ENCODE measurements around the gene SERPINB6. TPM values are rescaled to one million over a fixed set of nuclear protein-coding genes. Genes with fewer than 3 reads are reported as not detected.

SERPINB6 gene
- total RNA-seq, 1 donor from 2014 or later = 14.0 TPM

DNA sequence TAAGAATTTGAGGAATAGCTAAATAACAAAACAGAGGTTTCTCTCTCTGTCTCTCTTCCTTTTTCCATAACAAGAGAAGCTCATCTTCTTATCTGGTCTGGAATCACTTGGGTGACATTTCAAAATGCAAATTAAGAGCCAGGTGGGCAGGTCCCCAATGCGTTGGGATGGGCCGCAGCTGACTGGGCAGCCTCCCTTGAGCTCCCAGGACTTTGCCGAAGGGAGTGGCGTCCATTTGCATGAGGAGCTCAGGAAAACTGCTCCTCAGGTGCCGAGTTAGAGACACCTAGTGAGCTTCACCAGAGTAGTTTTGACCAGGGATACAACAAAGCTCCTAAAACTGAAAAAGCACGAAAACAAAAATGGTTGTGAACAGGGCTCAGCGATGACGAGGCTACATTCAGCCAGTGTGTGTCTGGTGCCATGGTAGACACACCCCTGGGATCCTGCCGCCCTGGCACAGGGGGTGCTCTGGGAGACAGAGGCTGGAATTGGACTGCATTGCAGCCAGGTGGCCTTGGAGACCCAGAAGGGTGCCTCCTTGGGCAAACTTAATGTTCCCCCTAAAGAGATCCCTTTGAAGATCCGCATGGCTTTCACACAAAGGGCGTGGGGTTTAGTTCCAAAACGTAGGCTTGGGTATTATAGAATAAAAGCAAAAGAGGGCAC, 13.5 kb upstream of the SERPINB6 start:
- Mint-ChIP-seq H3K27ac (ENCODE audit: unreplicated experiment) (no peak overlapping the region), H3K4me3 (ENCODE audit: unreplicated experiment) (no peak overlapping the region), H3K27me3 (ENCODE audit: unreplicated experiment) (peaks cover 9% of the 10 kb centered on the region), H3K36me3 (ENCODE audit: unreplicated experiment) (no peaks in the 10 kb centered on the region), H3K4me1 (ENCODE audit: low read depth, unreplicated experiment) (peaks cover 10% of the 10 kb centered on the region), H3K9me3 (ENCODE audit: unreplicated experiment) (peaks cover 14% of the 10 kb centered on the region)
- DNase-seq = no peak
- TF ChIP-seq, protein P1, sequence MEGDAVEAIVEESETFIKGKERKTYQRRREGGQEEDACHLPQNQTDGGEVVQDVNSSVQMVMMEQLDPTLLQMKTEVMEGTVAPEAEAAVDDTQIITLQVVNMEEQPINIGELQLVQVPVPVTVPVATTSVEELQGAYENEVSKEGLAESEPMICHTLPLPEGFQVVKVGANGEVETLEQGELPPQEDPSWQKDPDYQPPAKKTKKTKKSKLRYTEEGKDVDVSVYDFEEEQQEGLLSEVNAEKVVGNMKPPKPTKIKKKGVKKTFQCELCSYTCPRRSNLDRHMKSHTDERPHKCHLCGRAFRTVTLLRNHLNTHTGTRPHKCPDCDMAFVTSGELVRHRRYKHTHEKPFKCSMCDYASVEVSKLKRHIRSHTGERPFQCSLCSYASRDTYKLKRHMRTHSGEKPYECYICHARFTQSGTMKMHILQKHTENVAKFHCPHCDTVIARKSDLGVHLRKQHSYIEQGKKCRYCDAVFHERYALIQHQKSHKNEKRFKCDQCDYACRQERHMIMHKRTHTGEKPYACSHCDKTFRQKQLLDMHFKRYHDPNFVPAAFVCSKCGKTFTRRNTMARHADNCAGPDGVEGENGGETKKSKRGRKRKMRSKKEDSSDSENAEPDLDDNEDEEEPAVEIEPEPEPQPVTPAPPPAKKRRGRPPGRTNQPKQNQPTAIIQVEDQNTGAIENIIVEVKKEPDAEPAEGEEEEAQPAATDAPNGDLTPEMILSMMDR (IDR thresholded peaks at IDR 0.05; ENCODE audit: partially characterized antibody, unreplicated experiment) = no peak

DNA sequence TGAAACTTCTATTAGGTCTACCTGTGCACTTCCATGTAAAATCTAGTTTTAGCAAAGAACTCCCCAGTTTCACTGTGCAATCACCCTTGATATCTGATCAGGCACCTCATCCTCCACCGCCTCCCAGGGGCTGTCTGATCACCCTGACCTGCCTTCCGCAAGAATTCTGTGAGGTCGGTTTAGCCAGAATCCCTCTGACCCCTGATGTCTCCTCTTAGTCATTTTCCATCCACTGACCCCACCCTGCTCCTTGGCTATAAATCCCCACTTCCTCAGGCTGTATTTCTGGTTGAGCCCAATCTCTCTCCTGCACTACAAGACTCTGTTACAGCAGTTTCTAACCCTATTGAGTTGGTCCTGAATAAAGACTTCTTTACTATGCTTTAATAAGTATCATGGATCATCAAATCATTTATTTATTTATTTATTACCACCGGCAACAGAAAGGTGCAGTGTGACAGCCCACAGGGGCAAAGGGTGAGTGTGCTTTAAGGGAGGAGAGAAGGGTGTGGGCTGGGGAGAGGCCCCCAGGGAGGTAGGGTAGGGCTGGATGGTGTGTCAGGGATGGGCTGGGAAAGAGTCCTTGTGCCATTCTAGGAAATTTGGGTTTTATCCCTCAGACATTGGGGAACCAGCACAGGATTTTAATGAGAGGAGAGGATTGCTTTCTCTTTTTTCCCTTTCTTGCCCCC, 11.2 kb upstream of the SERPINB6 start:
- TF ChIP-seq, protein P1 (IDR thresholded peaks at IDR 0.05; ENCODE audit: partially characterized antibody, unreplicated experiment) = no peak
- no peak overlapping the region for H3K27ac Mint-ChIP-seq (ENCODE audit: unreplicated experiment)
- H3K4me1 Mint-ChIP-seq (ENCODE audit: low read depth, unreplicated experiment) = peaks cover 1% of the 10 kb centered on the region
- no peaks in the 10 kb centered on the region for H3K36me3 Mint-ChIP-seq (ENCODE audit: unreplicated experiment)
- no peak for DNase-seq
- H3K27me3 Mint-ChIP-seq (ENCODE audit: unreplicated experiment) = no peaks in the 10 kb centered on the region
- peaks cover 2% of the 10 kb centered on the region for H3K9me3 Mint-ChIP-seq (ENCODE audit: unreplicated experiment)
- no peak overlapping the region for H3K4me3 Mint-ChIP-seq (ENCODE audit: unreplicated experiment)

DNA sequence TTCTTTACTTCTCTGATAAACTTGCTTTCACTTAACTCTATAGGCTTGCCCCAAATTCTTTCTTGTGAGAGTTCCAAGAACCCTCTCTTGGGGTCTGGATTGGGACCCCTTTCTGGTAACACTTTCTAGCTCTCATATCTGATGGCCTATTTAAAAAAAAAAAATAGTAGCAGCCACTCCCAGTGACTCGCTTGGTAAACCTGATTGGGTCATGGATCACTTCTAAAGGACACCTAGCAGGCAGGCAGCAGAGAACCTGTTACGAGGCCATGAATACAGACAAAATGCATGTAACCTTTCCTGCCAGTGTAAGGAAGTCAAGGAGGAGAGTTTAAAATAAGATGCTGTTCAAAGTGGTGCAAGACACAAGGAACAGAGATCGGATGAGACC, 9.1 kb upstream of the SERPINB6 start:
- Mint-ChIP-seq H3K9me3 (ENCODE audit: unreplicated experiment) (peaks cover 2% of the 10 kb centered on the region), H3K27me3 (ENCODE audit: unreplicated experiment) (no peaks in the 10 kb centered on the region), H3K4me1 (ENCODE audit: low read depth, unreplicated experiment) (no peaks in the 10 kb centered on the region), H3K36me3 (ENCODE audit: unreplicated experiment) (no peaks in the 10 kb centered on the region), H3K27ac (ENCODE audit: unreplicated experiment) (no peak overlapping the region), H3K4me3 (ENCODE audit: unreplicated experiment) (no peak overlapping the region)
- TF ChIP-seq, protein P1 (IDR thresholded peaks at IDR 0.05; ENCODE audit: partially characterized antibody, unreplicated experiment) = no peak
- DNase-seq = no peak

DNA sequence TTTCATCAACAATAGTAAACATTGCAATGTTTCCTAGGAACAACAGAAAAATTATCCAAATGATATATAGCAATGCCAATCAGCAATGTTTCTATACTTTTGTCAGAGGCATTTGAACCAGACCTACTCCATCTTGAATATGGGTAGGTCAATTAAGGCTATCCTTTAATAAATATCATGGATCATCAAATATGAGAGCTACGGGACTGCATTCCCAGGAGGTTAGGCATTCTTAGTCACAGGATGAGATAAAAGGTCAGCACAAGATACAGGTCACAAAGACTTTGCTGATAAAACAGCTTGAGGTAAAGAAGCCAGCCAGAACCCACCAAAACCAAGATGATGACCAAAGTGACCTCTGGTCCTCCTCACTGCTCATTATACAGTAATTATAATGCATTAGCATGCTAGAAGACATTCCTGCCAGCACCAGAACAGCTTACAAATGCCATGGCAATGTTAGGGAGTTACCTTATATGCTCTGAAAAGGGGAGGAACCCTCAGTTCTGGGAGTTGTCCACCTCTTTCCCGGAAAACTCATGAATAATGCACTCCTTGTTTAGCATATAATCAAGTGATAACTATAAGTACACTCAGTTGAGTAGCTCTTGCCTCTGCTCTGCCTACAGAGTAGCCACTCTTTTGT, 8.6 kb upstream of the SERPINB6 start:
- H3K9me3 Mint-ChIP-seq (ENCODE audit: unreplicated experiment) = peaks cover 2% of the 10 kb centered on the region
- no peaks in the 10 kb centered on the region for H3K27me3 Mint-ChIP-seq (ENCODE audit: unreplicated experiment)
- TF ChIP-seq, protein P1 (IDR thresholded peaks at IDR 0.05; ENCODE audit: partially characterized antibody, unreplicated experiment) = no peak
- H3K27ac Mint-ChIP-seq (ENCODE audit: unreplicated experiment) = no peak overlapping the region
- DNase-seq = no peak
- H3K4me3 Mint-ChIP-seq (ENCODE audit: unreplicated experiment) = no peak overlapping the region
- no peaks in the 10 kb centered on the region for H3K36me3 Mint-ChIP-seq (ENCODE audit: unreplicated experiment)
- H3K4me1 Mint-ChIP-seq (ENCODE audit: low read depth, unreplicated experiment) = no peaks in the 10 kb centered on the region

DNA sequence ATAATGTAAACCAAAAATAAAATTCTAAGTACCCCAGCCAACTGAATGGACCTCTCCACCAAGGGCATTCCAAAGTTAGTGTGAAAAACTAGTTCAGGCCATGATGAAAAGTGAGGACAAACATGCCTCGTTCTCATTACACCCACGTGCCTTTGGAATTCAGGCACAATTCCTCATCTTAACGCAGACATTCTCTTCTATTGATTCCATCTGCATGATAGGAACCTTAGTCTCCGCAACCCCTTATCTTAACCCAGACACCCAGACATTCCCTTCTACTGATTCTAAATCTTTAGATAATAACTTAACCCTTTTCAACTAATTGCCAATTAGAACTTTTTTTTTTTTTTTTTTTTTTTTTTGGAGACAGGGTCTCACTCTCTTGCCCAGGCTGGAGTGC, 7.6 kb upstream of the SERPINB6 start:
- Mint-ChIP-seq H3K27me3 (ENCODE audit: unreplicated experiment) (peaks cover 2% of the 10 kb centered on the region), H3K4me3 (ENCODE audit: unreplicated experiment) (no peak overlapping the region), H3K36me3 (ENCODE audit: unreplicated experiment) (no peaks in the 10 kb centered on the region), H3K4me1 (ENCODE audit: low read depth, unreplicated experiment) (no peaks in the 10 kb centered on the region), H3K27ac (ENCODE audit: unreplicated experiment) (no peak overlapping the region), H3K9me3 (ENCODE audit: unreplicated experiment) (peaks cover 2% of the 10 kb centered on the region)
- TF ChIP-seq, protein P1 (IDR thresholded peaks at IDR 0.05; ENCODE audit: partially characterized antibody, unreplicated experiment) = no peak
- no peak for DNase-seq

Measured in glutamatergic neuron (in vitro differentiated cells).